ENCODE results near the gene IFIH1.

The IFIH1 gene

DNA sequence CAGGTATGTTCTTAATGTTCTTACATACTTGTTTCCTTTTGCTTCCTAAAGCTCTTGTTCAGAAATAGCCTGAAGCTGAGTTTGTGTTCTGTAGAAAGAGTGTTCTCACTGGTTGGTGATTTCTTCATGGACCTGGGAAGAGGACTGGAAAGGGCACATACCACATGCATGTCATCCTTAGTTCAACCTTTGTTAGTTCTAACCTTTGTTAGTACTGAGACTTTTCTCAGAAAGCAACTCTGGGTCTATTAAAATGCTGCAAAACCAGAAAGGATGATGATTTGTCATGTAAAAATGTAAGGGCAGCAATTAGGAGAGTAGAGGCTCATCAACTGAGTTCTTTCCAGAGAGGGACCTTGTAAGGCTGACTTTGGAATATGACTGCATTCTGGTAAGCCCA lies 72.7 kb downstream of the IFIH1 start:
- no peaks in the 10 kb centered on the region for H3K4me1 ChIP-seq (ENCODE audit: low read length)
- H3F3A ChIP-seq (ENCODE audit: insufficient read depth, low read length), result no peaks in the 10 kb centered on the region
- no peaks in the 10 kb centered on the region for H3K79me2 ChIP-seq (ENCODE audit: low read length)
- H3K9ac ChIP-seq (ENCODE audit: low read length), result no peak overlapping the region
- H3K4me2 ChIP-seq (ENCODE audit: low read depth, low read length), result no peak overlapping the region
- no peaks in the 10 kb centered on the region for H3K27me3 ChIP-seq (replicated peaks; ENCODE audit: insufficient read depth, low read length)
- H4K20me1 ChIP-seq (ENCODE audit: insufficient read depth, low read length), result no peaks in the 10 kb centered on the region
- no peak overlapping the region for H3K27ac ChIP-seq (ENCODE audit: low read length)
- H3K9me2 ChIP-seq (replicated peaks; ENCODE audit: insufficient read depth, low read length), result no peaks in the 10 kb centered on the region
- H3K9me3 ChIP-seq (replicated peaks; ENCODE audit: insufficient read depth, low read length), result no peaks in the 10 kb centered on the region
- TF ChIP-seq, protein P1, sequence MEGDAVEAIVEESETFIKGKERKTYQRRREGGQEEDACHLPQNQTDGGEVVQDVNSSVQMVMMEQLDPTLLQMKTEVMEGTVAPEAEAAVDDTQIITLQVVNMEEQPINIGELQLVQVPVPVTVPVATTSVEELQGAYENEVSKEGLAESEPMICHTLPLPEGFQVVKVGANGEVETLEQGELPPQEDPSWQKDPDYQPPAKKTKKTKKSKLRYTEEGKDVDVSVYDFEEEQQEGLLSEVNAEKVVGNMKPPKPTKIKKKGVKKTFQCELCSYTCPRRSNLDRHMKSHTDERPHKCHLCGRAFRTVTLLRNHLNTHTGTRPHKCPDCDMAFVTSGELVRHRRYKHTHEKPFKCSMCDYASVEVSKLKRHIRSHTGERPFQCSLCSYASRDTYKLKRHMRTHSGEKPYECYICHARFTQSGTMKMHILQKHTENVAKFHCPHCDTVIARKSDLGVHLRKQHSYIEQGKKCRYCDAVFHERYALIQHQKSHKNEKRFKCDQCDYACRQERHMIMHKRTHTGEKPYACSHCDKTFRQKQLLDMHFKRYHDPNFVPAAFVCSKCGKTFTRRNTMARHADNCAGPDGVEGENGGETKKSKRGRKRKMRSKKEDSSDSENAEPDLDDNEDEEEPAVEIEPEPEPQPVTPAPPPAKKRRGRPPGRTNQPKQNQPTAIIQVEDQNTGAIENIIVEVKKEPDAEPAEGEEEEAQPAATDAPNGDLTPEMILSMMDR (IDR thresholded peaks at IDR 0.05; ENCODE audit: low read length), result no peak
- TF ChIP-seq EZH2phosphoT487 (IDR thresholded peaks at IDR 0.05; ENCODE audit: low read length) (no peak), EZH2 (optimal IDR thresholded peaks at IDR 0.05; ENCODE audit: low read depth, low read length) (no peak)
- no peak overlapping the region for H3K4me3 ChIP-seq (ENCODE audit: low read length)
- H3K36me3 ChIP-seq (replicated peaks; ENCODE audit: insufficient read depth, low read length), result no peaks in the 10 kb centered on the region
- H2AFZ ChIP-seq (ENCODE audit: low read length), result no peak overlapping the region
- no peak for DNase-seq

DNA sequence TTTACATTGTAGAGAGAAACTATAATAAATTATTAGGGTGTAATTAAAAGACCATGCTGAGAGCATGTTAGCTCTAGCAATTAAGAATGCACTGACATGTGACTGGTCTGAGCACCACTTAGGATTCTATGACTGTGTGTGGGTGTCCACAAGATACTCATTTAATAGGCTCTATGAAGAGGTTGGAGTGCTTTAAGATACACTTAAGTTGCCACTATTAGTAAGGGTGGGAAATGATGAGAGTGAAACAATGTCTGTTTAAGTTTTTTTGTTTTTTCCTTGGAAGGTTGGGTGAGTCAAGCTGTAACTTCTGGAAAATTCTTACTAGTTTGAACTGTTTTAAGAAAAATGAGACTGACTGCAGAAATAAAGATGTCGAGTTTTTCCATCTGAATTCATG lies 73.4 kb downstream of the IFIH1 start:
- Histone ChIP-seq H2AFZ (ENCODE audit: low read length) (no peak overlapping the region), H3K27me3 (replicated peaks; ENCODE audit: insufficient read depth, low read length) (no peaks in the 10 kb centered on the region), H3K79me2 (ENCODE audit: low read length) (no peaks in the 10 kb centered on the region), H3K36me3 (replicated peaks; ENCODE audit: insufficient read depth, low read length) (no peaks in the 10 kb centered on the region), H4K20me1 (ENCODE audit: insufficient read depth, low read length) (no peaks in the 10 kb centered on the region), H3K4me3 (ENCODE audit: low read length) (no peak overlapping the region), H3K9ac (ENCODE audit: low read length) (no peak overlapping the region), H3K4me1 (ENCODE audit: low read length) (no peaks in the 10 kb centered on the region), H3K9me3 (replicated peaks; ENCODE audit: insufficient read depth, low read length) (no peaks in the 10 kb centered on the region), H3F3A (ENCODE audit: insufficient read depth, low read length) (no peaks in the 10 kb centered on the region), H3K9me2 (replicated peaks; ENCODE audit: insufficient read depth, low read length) (no peaks in the 10 kb centered on the region), H3K4me2 (ENCODE audit: low read depth, low read length) (no peak overlapping the region), H3K27ac (ENCODE audit: low read length) (no peak overlapping the region)
- TF ChIP-seq EZH2phosphoT487 (IDR thresholded peaks at IDR 0.05; ENCODE audit: low read length) (no peak), EZH2 (optimal IDR thresholded peaks at IDR 0.05; ENCODE audit: low read depth, low read length) (no peak)
- TF ChIP-seq, protein P1 (IDR thresholded peaks at IDR 0.05; ENCODE audit: low read length), result no peak
- no peak for DNase-seq

DNA sequence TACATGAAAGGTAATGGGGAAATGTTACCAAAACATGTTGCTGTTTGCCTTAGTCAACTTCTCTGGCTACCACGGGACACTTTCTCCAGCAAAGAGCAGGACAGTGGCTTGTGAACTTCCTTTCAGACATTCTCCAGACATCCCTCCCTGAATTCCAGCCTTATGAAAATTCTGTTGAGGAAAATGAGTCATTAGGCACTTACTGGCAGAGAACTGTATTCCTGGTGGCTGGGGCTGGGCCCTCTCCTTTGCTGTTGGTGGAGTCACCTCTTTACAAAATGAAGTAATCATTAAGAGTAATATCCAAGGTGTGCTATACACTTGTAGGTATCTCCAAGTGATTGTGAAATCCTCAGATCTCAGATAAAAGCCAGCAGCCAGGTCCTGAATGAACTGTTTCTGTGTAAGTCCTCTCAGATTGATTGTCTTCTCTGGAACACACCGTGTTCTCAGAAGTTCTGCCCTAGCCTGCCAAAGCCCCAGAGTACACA lies 73.9 kb downstream of the IFIH1 start:
- Histone ChIP-seq H3K4me2 (ENCODE audit: low read depth, low read length) (no peak overlapping the region), H2AFZ (ENCODE audit: low read length) (no peak overlapping the region)

More for the DNA sequence above, 73.9 kb downstream of the IFIH1 start:
- TF ChIP-seq EZH2phosphoT487 (IDR thresholded peaks at IDR 0.05; ENCODE audit: low read length) (no peak), EZH2 (optimal IDR thresholded peaks at IDR 0.05; ENCODE audit: low read depth, low read length) (no peak)
- TF ChIP-seq, protein P1 (IDR thresholded peaks at IDR 0.05; ENCODE audit: low read length), result no peak
- Histone ChIP-seq H3F3A (ENCODE audit: insufficient read depth, low read length) (no peaks in the 10 kb centered on the region), H3K36me3 (replicated peaks; ENCODE audit: insufficient read depth, low read length) (no peaks in the 10 kb centered on the region), H3K27ac (ENCODE audit: low read length) (no peak overlapping the region), H3K9me3 (replicated peaks; ENCODE audit: insufficient read depth, low read length) (no peaks in the 10 kb centered on the region), H3K4me1 (ENCODE audit: low read length) (no peaks in the 10 kb centered on the region), H3K27me3 (replicated peaks; ENCODE audit: insufficient read depth, low read length) (no peaks in the 10 kb centered on the region), H3K4me3 (ENCODE audit: low read length) (no peak overlapping the region), H3K9me2 (replicated peaks; ENCODE audit: insufficient read depth, low read length) (no peaks in the 10 kb centered on the region), H3K9ac (ENCODE audit: low read length) (no peak overlapping the region), H3K79me2 (ENCODE audit: low read length) (no peaks in the 10 kb centered on the region), H4K20me1 (ENCODE audit: insufficient read depth, low read length) (no peaks in the 10 kb centered on the region)
- DNase-seq, result no peak
